ELR (cell line): ENCODE data around the gene FAAH.
A peak's percentile ranks its signal among the peaks of the same experiment; 100 is the strongest.

Experiments used
- DNase-seq: peaks from one replicate; pipeline ENCODE4 v3.0.0-alpha.2; 2015; ENCODE audit warnings: low read depth

FAAH gene

DNA sequence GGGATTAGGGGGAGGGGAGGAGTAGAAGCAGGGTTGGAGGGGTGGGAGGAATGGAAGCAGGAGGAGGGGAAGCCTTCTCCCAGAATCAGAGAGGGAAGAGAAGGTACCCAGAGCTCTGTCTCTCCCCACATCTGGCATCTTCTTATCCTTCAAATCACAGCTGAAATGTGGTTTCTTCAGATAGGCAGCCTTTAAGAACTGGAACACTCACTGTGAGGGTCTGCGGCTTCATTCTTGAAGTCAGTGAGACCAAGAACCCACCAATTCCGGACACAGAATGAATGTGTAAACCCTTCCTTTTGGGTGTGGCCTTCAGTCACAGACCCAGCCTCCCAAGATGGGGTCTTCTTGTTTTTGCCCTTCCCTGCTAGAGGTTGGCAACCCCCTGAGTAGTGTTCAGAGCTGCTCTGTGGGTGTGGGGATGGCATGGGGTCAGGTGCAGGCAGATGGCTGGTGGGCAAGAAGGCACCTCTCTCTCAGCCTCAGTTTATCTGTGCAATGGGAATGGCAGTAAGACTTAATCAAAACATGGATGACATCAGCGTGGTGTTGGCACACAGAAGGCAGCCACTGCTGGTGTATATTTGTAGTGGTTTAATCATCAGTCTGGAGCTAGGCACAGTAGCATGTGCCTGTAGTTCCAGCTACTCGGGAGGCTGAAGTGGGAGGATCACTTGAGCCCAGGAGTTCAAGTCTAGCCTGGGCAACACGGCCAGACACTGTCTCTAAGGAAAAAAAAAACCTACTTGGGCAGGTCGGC, 7.2 kb downstream of the FAAH start:
- no peak for DNase-seq

- DNase-seq, result peak; percentile 54
Observed at GRCh38 chr1:46401964-46402626, 8.0 kb downstream of the FAAH start.

DNA sequence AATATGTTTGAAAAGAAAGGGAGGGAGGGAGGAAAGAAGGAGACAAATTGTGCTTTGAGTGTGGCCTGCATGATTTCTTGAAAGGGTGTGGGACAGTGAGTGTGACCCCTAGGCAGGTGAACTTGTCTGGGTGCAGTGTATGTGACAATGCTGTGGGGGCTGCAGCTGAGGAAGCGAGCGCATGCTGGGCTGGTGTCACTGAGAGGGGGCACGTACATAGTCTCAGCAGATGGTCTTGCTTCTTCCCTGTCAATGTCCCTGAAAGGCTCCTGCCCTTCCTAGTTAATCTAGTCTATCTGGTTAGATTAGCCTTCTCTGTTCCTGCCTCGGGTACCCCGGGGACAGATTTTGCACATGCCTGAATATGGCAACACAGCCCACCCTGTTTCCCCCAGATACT, 9.8 kb downstream of the FAAH start:
- no peak for DNase-seq

- DNase-seq, result no peak
Observed at GRCh38 chr1:46404482-46405196, 10.5 kb downstream of the FAAH start.

DNA sequence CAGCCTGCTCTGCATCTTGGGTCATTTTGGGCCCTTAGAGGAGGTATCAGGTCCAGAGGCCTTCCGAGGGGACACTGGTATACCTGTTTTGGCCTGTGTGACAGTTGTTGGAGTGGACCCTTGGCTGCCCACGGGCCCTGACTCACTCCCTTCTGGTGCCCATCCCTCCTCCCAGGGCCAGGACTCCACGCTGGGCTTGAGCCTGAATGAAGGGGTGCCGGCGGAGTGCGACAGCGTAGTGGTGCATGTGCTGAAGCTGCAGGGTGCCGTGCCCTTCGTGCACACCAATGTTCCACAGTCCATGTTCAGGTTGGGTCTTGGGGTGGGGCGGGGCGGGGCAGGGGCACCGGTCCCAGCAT, 11.1 kb downstream of the FAAH start:
- DNase-seq, result no peak

DNA sequence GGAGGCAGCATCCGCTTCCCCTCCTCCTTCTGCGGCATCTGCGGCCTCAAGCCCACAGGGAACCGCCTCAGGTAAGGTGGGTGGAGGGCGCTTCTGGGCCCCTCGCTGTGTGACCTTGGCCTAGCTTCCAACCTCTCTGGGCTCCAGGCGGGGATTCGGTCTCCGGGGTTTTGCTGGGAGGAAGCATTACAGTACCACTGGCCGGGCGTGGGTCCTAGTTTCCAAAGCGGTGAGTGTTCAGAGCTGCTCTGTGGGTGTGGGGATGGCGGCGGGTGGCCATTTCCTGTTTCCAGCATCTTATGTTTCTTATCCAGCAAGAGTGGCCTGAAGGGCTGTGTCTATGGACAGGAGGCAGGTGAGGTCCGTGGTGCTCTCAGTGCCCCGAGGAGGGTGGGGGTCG, 11.6 kb downstream of the FAAH start:
- no peak for DNase-seq

DNA sequence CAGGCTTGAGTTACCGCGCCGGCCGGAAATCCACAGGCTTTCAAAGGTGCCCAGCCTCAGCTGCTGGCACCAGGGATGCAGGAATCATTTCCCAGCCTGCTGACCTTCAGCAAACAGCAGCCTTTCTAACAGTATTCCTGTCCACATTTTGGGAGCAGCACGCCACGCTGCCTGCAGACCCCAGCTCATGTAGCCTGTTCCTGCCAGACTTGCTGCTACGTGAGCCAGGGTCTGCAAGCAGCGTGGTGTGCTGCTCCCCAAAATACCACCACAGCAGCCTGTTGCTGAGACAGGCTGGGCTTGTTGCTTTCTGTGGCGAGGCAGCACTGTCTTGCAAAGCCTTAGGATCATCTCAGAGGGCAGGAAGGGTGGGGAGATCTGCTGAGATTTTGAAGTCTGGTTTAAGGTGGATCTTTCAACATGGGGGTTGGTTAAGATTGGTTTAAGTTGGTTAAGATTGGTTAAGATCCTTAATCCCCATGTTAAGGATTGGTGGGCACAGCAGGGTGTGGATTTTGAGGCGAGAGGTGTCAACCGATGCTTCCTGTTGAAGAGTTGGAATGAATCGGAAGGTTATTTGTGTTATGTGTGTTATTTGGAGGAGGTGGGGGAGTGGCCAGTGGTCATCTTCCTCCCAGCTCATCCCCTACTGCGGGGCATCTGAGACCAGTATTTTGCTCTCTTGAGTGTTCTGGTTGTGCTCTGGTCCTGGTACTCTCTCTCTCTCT, 12.9 kb downstream of the FAAH start:
- DNase-seq, result no peak

- DNase-seq, result no peak
Observed at GRCh38 chr1:46407636-46408035, 13.5 kb downstream of the FAAH start.

DNA sequence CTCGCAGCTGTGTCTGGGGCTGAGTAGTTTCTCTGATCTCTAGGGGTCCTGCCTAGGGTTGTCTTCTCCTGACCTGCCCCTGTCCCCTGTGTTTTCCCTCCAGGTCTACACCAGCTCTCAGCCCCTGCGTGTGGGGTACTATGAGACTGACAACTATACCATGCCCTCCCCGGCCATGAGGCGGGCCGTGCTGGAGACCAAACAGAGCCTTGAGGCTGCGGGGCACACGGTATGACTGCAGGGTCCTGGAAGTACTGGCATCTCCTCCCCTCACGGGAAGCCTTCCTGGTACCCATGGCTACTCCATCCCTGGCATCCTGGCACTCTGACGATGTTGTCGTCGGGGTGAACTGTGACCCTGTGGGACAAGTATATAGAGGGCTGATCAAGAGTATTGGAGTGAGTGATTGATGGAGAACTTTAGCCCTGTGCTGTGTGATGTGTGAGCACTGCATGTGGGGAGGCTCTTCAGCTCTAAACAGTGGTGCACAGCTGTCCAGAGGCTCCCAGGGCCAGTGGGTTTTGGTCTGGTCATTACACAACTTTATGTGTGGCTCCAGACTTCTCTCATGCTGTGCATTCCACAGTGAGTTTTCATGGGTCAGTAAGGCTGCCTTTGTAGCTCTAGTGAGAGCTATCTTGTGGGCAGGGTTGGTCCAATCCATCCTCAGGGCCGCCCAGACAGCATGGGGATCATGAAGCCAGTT, 14.4 kb downstream of the FAAH start:
- DNase-seq, result no peak

- no peak for DNase-seq
Observed at GRCh38 chr1:46409063-46409372, 14.9 kb downstream of the FAAH start.

- DNase-seq, result no peak
Observed at GRCh38 chr1:46410156-46411009, 16.3 kb downstream of the FAAH start.

- DNase-seq, result no peak
Observed at GRCh38 chr1:46411010-46411405, 16.9 kb downstream of the FAAH start.

GRCh38 chr1:46411601-46412341, 17.7 kb downstream of the FAAH start:
- no peak for DNase-seq

- DNase-seq, result no peak
Observed at GRCh38 chr1:46412893-46413595, 18.9 kb downstream of the FAAH start.

GRCh38 chr1:46413596-46413985, 19.5 kb downstream of the FAAH start:
- DNase-seq, result peak; percentile 35

DNA sequence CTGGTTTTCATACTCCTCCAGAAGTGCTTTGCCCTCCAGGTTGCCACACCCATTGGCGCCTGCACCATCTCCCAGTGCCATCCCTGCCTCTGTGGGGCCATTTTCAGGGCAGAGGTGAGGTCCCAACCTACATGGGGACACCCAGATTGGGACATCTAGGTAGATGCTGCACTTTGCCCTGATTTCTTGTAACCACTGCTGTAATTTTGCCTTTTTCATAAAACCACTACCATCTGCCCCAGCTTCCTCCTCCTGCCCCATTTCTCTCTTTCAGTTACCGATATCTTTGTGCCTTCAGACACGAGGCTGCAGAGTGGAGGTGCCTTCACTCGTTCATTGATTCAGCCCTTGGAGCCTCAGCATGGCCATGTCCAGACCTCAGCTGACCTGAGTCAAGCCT, 21.4 kb downstream of the FAAH start:
- DNase-seq, result no peak

DNA sequence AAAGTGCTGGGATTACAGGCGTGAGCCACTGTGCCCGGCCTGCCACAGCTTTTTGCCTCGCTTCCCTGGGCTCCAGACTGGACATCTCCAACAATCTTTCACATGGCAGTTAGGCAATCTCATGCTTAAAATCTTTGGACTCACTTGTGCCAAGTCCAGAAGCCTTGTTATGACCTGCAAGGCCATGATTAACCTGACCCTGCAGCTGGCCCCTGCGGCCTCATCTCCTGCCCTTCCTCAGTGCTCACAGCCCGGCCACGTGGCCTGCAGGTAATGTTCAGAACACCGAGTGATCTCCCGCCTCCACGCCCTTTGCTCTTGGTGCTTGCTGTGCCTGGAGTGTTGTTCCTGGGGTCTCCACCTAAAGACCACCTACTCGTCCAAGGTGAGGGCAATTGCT, 24.9 kb downstream of the FAAH start:
- DNase-seq, result no peak

- no peak for DNase-seq
Observed at GRCh38 chr1:46420533-46420915, 26.4 kb downstream of the FAAH start.

DNA sequence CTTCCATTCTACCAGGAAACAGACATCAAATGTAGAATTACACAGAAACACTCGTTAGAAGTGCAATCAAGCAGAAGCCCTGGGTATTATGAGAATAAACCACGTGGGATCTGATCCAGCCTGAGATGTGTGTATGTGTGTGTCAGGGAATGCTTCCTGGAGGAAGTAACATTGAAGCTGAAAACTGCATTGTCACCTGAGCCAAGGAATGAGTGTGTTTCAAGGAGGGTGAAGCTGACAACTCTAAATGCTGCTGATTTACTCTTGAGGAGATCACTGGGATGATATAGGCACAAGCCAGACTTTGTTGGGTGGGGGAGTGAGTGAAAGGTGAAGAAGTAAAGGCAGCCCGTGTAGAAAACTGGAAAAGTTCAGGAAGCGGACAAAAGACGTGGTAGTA, 27.6 kb downstream of the FAAH start:
- no peak for DNase-seq
